ENCODE measurements around the gene PLXNC1. TPM values are rescaled to one million over a fixed set of nuclear protein-coding genes. Genes with fewer than 3 reads are reported as not detected.

PLXNC1 gene
- polyA plus RNA-seq, 1 of the 3 experiments (the other 2 are of a cell fraction), result 0.23 TPM

GRCh38 chr12:94165138-94165537 lies 16.8 kb downstream of the PLXNC1 start:
- no peak overlapping the region for H3K4me3 ChIP-seq (ENCODE audit: low read depth in 2 of 2, low read length in 1 of 2)
- no peaks in the 10 kb centered on the region for H3K36me3 ChIP-seq (replicated peaks in 1 of 2; ENCODE audit: control insufficient read depth in 1 of 2, insufficient read depth in 2 of 2, low read length in 1 of 2)
- H3K79me2 ChIP-seq (ENCODE audit: insufficient read depth), result no peaks in the 10 kb centered on the region
- H3K9ac ChIP-seq, result no peak overlapping the region
- ChIA-PET POLR2A (no interaction called here), CTCF (interaction anchor here (1.0 to 1.3 kb wide), 2 partner anchors 13 to 16 kb away, joined by 3 to 4 read pairs; no protein-coding TSS in a partner anchor)
- WGBS (ENCODE audit: low lambda C conversion rate), result 51% methylated on average over 4 of the region's 4 CpGs
- H3K4me2 ChIP-seq, result no peak overlapping the region
- no peaks in the 10 kb centered on the region for H3F3A ChIP-seq (replicated peaks; ENCODE audit: insufficient read depth)
- DNase-seq, result no peak
- H3K9me2 ChIP-seq, result no peaks in the 10 kb centered on the region
- no peaks in the 10 kb centered on the region for H3K27me3 ChIP-seq (ENCODE audit: insufficient read depth)
- TF ChIP-seq GABPA (IDR thresholded peaks at IDR 0.05; ENCODE audit: low read depth), result no peak
- TF ChIP-seq SMC3 (IDR thresholded peaks at IDR 0.05; ENCODE audit: low read depth, low read length), result no peak
- TF ChIP-seq RXRA (IDR thresholded peaks at IDR 0.05; ENCODE audit: borderline replicate concordance, low read depth), result no peak
- H4K20me1 ChIP-seq (ENCODE audit: insufficient read depth), result no peaks in the 10 kb centered on the region
- H3K27ac ChIP-seq (ENCODE audit: low read depth in 2 of 2, low read length in 1 of 2), result peak overlapping the region in 1 of 2 experiments; percentile 22; a peak in 2 of 4 replicates
- peaks cover 0 to 10% of the 10 kb centered on the region in 2 experiments; a peak in 1 of 4 replicates for H3K4me1 ChIP-seq (ENCODE audit: control insufficient read depth in 1 of 2, insufficient read depth in 2 of 2, low read depth in 1 of 2, low read length in 1 of 2)
- H3K9me3 ChIP-seq, result no peaks in the 10 kb centered on the region
- H2AFZ ChIP-seq (ENCODE audit: low read depth), result no peak overlapping the region

- ChIA-PET CTCF (interaction anchor here (1.0 to 1.3 kb wide), 4 partner anchors 16 to 211 kb away, joined by 3 to 4 read pairs (median 3); no protein-coding TSS in a partner anchor), POLR2A (no interaction called here)
Measured at GRCh38 chr12:94165670-94166364, 17.4 kb downstream of the PLXNC1 start.

More at GRCh38 chr12:94165670-94166364, 17.4 kb downstream of the PLXNC1 start:
- WGBS (ENCODE audit: low lambda C conversion rate), result 73% methylated on average over 6 of the region's 6 CpGs
- no peaks in the 10 kb centered on the region for H4K20me1 ChIP-seq (ENCODE audit: insufficient read depth)
- no peaks in the 10 kb centered on the region for H3K79me2 ChIP-seq (ENCODE audit: insufficient read depth)
- TF ChIP-seq NFIC (IDR thresholded peaks at IDR 0.05; ENCODE audit: borderline replicate concordance) (no peak), FOXM1 (IDR thresholded peaks at IDR 0.05; ENCODE audit: low read depth) (no peak), GATA2 (CRISPR knock-in tag; IDR thresholded peaks at IDR 0.05) (no peak), JUND (IDR thresholded peaks at IDR 0.05) (no peak), MEF2A (IDR thresholded peaks at IDR 0.05; ENCODE audit: borderline replicate concordance, low read depth) (no peak), TCF12 (IDR thresholded peaks at IDR 0.05) (no peak), FOXJ3 (CRISPR knock-in tag; IDR thresholded peaks at IDR 0.05) (no peak), YY1 (IDR thresholded peaks at IDR 0.05; ENCODE audit: low read depth) (no peak), PBX3 (IDR thresholded peaks at IDR 0.05) (no peak), ELF1 (IDR thresholded peaks at IDR 0.05) (no peak), IRF3 (IDR thresholded peaks at IDR 0.05; ENCODE audit: low read depth, low read length) (no peak), USF1 (IDR thresholded peaks at IDR 0.05; ENCODE audit: borderline replicate concordance, low read depth) (no peak), RCOR1 (IDR thresholded peaks at IDR 0.05; ENCODE audit: low read length) (no peak)
- peaks cover 0 to 10% of the 10 kb centered on the region in 2 experiments; a peak in 1 of 4 replicates for H3K4me1 ChIP-seq (ENCODE audit: control insufficient read depth in 1 of 2, insufficient read depth in 2 of 2, low read depth in 1 of 2, low read length in 1 of 2)
- DNase-seq, result no peak
- no peaks in the 10 kb centered on the region for H3K9me2 ChIP-seq
- H3K27ac ChIP-seq (ENCODE audit: low read depth in 2 of 2, low read length in 1 of 2), result no peak overlapping the region
- no peaks in the 10 kb centered on the region for H3K27me3 ChIP-seq (ENCODE audit: insufficient read depth)
- no peaks in the 10 kb centered on the region for H3K9me3 ChIP-seq
- H3F3A ChIP-seq (replicated peaks; ENCODE audit: insufficient read depth), result no peaks in the 10 kb centered on the region
- no peaks in the 10 kb centered on the region for H3K36me3 ChIP-seq (replicated peaks in 1 of 2; ENCODE audit: control insufficient read depth in 1 of 2, insufficient read depth in 2 of 2, low read length in 1 of 2)
- H3K9ac ChIP-seq, result no peak overlapping the region
- no peak overlapping the region for H2AFZ ChIP-seq (ENCODE audit: low read depth)
- no peak overlapping the region for H3K4me2 ChIP-seq
- H3K4me3 ChIP-seq (ENCODE audit: low read depth in 2 of 2, low read length in 1 of 2), result no peak overlapping the region

Data from SK-N-SH (cell line).